ENCODE results near the gene MAP3K6.

- TF ChIP-seq EZH2 (IDR thresholded peaks at IDR 0.05) = no peak
- TF ChIP-seq POLR2AphosphoS5 (IDR thresholded peaks at IDR 0.05; ENCODE audit: borderline replicate concordance, low read depth, low read length) = no peak
- TF ChIP-seq FOXP2 (optimal IDR thresholded peaks at IDR 0.05; ENCODE audit: control extremely low read depth, extremely low read length, insufficient read depth) = no peak
Observed at GRCh38 chr1:27350663-27351540, 15.9 kb downstream of the MAP3K6 start.
